Endometrial microvascular endothelial cells (primary cell): ENCODE results near the gene CDC45. TPM values are rescaled to one million over a fixed set of nuclear protein-coding genes. Genes with fewer than 3 reads are reported as not detected.

Experiments used
- in situ Hi-C: cut with HindIII; loops from 2 replicates; pipeline ENCODE4 v1.10.0; 2017; ENCODE audit warnings: low sequenced_read_pairs, low pct_unique_long_range_greater_than_20kb; ENCODE audit errors: inconsistent ontology term
- total RNA-seq: library from RNA; depleted of rRNA; stranded (reverse); fragments of >200 nt; gene quantifications from one replicate; pipeline ENCODE4 v1.2.3, GENCODE V29; 2015; ENCODE audit errors: inconsistent ontology term

The CDC45 gene
- total RNA-seq, 1 donor from 2014 or later: 43.1 TPM

DNA sequence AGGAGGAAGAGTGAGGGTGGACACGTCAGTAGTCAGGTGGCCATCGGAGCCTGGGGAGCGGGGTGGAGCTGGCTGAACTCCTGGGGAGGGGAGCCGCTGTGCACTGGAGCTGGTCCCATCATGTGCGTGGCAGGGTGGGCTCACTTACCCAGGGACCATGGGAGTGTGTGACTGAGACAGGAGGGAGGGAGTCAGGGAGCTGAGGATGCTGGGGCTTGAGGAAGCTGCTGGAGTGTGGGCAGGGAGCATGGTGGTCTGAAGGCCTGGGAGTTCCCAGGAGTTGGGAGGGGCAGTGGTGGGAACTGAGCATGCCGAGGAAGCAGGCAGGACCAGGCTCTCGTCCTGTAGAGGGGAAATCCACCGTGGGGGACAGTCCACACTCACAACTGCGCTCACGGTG, 26.5 kb downstream of the CDC45 start:
- in situ Hi-C loops: no loop called here

DNA sequence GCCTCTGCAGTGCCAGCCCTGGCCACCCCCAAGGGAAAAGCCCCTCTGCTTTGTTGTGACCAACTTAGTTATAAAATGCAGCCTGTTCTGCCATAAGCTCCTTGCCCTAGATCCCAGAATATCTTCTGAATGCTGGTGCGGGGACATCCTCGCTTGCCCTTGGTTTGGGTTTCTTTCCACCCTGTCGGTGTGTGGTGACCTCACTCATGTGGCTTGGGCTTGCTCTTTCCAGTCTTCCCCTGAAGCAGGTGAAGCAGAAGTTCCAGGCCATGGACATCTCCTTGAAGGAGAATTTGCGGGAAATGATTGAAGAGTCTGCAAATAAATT, 27.8 kb downstream of the CDC45 start:
- in situ Hi-C loops: no loop called here

DNA sequence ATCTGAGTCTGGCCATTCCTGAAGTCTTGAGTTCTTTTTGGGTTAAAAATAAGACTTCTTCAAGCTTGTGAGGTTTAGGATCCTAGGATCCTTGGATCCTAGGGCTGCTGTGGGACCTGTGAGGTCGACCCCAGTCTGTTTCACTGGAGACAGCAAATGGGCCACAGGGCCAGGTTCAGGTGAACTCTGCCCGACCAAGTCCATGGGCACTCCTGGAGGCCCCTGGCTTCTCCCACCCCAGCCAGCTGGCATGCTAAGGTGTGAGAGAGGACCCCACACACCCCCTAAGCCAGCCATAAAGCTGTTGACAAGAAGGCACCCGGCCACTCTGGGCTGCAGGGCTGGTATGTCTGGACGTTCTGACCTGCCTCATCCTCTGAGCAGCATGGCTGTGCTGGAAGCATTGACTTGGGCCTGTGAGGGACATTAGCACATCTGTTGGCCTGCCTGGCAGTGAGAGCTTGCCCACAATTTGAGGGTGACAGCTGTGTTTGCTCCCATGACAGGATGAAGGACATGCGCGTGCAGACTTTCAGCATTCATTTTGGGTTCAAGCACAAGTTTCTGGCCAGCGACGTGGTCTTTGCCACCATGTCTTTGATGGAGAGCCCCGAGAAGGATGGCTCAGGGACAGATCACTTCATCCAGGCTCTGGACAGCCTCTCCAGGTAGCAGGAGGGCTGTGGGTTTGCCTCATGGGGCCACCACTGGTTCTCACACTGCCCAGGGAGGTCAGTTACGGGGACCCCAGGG, 28.5 kb downstream of the CDC45 start:
- in situ Hi-C loops: no loop called here

DNA sequence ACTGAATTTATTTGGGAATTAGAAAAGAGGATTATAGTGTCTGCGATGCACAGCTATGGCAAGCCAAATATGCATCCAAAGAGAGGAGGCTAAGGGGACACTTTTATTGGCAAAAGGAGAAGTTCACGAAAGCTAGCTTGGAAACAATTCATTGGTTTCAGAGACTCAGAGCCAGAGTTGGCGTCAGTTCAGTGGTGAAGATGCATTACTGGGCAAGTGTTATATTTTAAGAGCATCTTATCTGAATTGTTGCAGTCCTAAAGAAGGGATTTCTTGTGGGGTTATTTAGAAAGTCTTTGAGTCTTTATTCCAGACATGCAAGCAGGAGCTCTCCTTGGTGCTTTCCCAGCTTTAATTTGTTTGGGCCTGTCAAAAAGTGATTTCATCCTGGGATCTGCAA, 29.5 kb downstream of the CDC45 start:
- in situ Hi-C loops: no loop called here

DNA sequence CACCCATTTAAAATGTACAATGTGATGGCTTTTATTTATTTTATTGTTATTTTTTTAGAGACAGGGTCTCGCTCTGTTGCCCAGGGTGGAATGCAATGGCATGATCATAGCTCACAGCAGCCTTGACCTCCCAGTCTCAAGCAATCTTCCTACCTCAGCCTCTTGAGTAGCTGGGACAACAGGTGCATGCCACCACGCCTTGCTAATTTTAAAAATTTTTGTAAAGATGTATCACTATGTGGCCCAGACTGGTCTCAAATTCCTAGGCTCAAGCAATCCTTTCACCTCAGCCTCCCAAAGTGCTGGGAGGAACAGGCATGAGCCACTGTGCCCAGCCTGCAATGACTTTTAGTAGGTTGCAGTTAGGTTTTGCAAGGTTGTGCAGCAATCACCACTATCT, 30.2 kb downstream of the CDC45 start:
- in situ Hi-C loops: no loop called here

DNA sequence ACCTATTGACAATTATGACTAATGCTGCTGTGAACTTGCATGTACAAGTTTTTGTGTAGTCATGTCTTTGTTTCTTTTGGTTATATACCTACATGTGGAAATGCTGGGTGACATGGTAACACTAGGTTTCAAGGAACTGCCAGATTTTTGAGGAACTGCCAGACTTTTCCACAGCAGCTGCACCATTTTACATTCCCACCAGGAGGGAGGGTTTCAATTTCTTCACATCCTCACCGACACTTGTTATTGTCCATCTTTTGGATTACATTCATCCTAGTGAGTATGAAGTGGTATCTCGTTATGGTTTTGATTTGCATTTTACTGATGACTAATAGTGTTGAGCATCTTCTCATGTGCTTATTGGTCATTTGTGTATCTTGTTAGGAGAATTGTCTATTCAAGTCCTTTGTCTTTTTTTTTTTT, 31.2 kb downstream of the CDC45 start:
- in situ Hi-C loops: no loop called here

DNA sequence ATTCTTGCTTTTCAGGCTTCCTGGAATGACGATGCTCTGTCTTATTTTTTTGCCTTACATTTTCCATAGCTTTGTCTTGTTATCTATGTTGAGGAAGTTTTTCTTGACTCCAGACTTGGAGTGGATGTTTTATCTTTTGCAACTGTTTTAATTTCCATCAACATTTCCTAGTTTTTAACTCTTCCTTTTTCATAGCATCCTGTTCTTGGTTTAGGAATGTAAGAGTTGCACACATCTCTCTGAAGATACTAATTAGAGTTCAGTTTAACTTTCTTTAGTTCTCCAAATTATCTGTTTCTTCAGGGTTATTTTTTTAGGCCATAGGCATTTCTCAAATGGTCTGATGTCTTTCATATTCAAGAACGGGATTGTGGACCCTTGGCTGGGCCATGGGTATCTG, 34.1 kb downstream of the CDC45 start:
- in situ Hi-C loops: no loop called here

DNA sequence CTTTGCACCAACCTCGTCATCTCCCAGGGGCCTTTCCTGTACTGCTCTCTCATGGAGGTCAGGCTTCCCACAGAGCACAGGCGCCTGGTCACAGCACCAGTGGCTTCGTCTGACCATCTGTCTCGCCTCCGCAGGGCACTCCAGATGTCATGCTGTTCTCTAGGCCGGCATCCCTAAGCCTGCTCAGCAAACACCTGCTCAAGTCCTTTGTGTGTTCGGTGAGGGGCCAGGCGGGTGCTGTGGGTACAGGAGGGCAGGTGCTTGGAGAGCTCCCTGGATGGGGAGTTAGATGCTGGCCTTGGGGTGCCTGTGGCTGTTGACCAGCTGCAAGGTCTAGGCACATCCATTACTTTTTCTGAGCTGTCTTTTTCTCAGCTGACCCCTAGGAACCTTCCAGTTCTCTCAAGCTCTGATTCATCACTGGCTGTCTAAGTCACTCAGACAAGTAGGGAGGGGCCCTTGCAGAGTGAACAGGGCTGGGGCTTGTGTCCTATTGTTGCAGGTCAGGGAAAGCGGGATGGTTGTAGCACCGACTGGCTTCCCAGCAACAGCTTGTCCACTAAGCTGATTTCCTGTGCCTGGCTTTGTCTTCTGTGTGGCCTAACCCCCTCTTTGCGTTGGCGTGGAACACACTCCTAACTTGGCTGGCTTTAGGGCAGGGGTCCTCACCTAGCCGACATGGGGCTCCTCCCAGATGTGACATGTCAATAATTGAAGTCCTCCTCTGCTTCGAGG, 35.3 kb downstream of the CDC45 start:
- in situ Hi-C loops: no loop called here

DNA sequence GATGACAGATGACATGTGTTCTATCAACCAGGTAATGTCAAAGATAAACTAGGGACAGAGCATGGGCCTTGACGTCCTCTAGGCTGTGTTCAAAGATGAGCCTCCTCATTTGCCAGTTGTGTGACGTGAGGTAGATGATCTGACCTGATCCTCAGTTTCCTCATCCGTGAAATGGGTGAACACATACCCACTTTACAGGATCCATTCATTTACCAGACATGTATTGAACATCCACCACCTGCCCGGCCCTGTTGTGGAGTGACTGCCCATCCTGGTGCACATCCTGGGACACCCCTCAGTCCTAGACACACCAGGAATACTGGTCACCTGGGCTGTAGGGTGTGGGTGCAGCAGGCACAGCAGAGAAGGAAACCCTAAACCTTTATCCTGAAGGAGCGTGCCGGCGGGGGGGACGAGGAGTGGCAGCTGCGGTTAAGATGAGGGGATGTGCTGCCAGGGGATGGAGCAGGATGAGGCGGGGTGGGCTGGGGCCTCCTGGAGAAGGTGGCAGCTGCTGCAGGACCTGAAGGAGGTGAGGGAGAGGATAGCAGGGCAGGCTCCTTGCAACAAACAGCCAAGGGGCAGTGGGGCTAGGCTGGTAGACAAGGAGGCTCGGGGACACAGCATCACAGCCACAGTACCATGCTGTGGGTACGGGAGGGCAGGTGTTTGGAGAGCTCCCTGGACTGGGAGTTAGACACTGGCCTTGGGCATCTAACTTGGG, 36.1 kb downstream of the CDC45 start:
- in situ Hi-C loops: no loop called here

DNA sequence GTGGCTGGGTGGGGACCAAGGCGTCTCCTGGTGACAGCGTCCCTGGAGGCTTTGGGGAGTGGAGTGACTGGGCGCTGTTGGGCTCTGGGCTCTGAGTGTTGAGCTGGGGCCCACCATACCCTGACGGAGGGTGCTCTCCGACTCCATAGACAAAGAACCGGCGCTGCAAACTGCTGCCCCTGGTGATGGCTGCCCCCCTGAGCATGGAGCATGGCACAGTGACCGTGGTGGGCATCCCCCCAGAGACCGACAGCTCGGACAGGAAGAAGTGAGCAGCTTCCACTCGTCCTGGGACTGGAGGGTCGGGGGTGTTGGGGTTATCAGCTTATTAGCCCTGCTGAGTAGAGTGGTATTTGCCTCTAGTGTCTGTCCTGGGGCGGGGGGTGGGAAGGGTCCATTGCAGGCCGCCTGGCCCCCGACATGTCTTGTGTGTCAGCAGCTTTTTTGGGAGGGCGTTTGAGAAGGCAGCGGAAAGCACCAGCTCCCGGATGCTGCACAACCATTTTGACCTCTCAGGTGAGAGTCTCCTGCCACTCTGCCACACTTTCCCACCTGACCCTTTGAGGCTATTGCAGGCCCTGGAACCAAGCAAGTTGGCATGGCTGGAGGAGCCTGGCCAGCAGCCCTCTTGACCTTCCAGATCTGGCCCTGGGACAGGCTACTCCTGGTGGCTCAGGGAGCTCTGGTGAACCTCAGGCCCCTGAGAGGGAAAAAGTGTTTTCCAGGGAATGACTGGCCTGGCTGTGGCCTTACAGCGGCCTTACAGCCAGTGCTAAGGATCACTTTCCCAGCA, 36.9 kb downstream of the CDC45 start:
- in situ Hi-C loops: no loop called here

DNA sequence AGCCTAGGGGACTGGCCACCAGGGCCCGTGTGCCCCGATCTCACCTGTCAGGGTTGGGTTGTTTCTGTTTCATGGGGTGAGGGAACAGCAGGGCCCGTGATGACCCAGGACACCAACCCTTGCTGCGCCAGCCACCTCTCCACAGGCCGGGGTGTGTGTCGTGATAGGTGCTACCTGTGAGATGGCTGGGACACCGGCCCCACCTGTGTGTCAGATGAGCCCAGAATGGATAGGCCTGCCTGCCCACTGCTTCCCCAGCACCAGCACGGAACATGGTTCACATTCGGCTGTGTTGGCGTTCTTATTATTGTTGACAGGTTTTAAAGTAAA, 37.4 kb downstream of the CDC45 start:
- in situ Hi-C loops: no loop called here

DNA sequence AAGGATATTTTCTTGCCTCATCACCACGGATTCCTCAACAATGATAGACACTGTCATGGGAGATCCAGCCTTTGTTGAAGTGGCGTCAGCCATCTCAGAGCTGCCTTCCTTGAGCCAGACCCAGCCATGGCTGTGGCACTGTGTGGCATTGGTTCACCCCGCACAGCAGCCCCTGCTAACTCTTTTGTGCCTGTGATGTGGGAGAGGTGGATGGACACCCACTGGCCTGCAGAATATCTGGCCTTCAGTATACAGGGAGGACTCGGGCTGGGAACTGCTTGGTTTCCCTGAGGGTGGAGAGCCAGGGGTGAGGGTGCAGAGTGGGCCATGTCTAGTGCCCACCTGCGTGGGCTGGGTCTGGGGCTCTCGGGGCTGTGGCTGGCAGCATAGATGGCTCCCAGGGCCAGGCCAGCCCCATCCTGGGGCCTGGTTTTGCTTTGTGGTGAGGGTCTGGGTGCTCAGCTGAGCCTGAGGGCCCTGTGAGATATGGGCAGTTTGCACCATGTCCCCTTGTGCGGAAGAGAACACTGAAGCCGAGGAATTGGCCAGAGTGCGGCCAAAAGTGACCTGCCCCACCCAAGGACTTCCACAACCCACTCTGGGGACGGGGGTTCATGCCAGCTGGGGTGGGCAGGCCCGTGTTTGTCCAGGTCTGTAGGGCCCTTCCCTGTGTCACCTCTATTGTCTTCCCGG, 38.3 kb downstream of the CDC45 start:
- in situ Hi-C loops: no loop called here

DNA sequence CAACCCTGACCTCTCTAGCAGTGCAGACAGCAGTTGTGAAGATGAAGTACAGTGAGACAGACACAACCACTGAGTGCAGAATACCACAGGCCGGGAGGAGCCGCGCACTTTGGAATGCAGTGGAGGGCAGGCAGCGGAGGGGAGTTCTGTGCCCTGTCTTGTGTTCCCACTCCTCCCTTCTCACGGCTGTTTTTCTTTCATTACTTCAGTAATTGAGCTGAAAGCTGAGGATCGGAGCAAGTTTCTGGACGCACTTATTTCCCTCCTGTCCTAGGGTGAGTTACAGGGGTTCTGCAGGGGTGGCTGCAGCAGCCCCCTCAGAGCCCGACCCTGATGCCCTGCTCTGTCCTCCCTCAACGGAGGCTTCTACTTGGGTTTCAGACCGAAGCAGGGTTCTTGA, 38.9 kb downstream of the CDC45 start:
- in situ Hi-C loops: no loop called here

DNA sequence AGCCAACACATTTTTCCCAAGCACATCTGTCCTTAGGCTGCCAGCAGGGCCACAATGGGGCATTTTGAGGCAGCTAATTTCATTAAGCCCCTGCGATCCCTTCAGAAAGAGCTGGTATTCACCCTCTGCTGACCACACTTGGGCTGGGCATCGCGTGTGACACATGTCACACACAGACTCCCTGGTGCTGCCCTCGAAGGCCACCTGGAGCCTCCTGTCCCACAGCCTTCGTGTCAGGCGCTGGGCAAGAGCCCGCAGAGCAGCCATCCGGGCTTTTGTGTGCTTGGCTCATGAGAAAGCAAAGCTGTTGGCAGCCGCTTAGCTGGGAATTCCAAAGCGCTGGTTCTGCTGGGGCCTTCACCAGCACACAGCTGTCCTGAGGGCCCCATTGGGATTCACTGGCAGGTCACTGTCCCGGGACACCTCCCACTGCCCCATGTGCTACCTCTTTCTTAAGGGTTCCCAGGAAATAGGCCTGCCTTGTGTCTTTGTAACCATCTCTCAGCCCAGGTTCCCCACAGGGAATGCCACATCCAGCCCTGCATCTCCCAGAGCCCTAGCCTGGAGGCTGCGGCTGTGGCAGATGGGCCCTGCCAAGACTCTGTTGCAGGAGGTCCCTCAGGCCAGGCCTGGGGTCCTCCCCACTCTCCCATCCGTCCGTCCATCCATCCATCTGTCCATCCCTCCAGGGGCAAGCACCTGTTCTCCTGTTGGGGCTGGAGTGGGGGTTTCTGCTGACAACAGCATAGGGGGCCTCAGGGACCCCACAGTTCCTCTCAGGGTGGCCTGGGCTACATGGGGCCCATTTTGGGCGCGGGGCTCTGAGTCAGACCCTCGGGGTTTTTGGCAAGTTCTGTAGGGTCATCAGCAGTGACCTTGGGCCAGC, 39.6 kb downstream of the CDC45 start:
- in situ Hi-C loops: no loop called here

DNA sequence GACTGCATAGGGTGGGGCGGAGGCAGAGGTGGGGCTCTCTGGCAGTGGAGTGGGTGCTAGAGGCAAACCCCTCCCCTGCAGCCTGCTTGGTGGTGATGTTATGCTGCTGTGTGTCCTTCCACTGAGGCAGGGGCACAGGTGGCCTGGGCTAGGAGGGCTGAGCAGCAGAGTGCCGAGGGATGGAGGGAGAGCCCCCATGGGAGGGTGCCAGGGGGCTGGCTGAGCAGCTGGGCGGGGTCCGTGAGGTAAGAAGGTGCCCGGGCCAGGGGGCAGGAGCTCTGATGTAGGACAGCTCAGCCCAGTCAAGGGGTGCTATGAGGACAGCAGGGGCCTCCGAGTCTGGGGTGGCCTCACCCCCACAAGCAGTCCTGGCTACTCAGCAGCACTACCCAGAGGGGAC, 40.3 kb downstream of the CDC45 start:
- in situ Hi-C loops: no loop called here

DNA sequence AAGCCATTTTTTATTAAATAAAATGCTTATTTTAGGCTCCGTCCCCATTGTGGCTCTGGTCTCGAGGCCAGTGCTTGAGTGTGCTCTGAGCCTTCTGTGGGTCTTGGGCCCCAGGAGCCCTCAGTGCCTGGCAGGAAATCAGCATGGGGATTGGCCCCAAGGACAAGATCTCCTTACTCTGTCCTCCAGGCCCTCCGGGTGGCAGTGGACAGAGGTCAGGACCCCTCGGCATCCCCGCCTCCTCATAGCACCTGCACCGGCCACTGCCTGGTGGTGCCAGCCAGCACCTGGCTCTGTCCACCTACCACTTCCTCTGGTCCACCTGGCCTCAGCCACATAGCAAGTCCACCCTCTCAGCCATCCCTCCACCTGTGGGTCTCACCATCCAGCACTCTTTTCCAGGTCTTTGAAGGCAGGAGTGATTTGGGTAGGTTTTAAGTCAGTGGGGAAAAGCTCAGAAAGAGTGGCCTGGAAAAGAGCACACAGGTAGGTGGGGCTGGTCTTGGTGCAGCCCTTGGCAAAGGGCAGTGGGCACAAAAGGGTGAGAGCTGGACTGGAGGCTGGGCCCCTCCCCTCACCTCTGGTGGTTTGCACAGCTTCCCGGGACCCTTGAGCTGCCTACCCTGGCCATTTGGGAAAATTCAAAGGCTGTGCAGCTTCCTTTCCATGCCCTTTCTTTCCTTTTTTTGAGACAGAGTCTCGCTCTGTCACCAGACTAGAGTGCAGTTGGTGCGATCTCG, 41.0 kb downstream of the CDC45 start:
- in situ Hi-C loops: no loop called here

DNA sequence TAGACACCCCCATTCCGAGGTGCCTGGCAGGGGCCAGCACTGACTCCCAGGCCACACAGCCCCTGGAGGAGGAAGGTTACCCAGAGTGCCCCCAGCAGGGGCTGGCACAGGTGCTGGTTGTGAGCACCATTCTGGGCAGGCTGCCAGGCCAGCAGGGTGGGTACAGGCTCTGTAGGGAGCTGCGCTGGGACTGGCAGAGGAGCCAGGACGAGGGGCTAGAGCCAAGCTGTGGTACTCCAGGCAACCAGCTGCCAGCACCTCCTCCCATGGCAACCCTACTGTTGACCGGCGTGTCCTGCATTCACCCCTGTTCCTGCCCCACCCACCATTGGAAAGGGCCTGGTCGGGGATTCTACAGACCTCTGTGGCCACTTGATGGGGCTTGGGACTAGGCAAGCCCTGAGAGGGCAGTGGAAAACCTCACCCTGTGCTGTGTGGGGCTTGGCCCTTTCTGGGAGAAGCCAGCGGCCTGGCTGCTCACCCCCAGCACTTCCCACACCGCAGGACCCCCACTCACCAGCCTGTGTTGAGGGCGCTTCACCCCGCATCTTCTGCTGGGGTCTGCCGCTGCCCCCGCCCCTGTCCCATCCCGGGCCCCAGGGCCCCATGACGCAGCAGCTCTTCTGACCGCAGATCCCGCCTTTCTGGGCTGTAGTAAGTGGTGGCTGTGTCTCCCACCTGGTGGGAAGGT, 42.6 kb downstream of the CDC45 start:
- in situ Hi-C loops: no loop called here
